T-helper 1 cell treated with Interleukin-12 subunit alpha and Interleukin-12 subunit beta and Interleukin-4 antibody, amounts not matched to agents 30 ng/mL and 1 ng/mL, for 36 hours (primary cell): ENCODE data around the gene NDC80. TPM values are rescaled to one million over a fixed set of nuclear protein-coding genes. Genes with fewer than 3 reads are reported as not detected.
"Not testable (repeated sequence)": the region's sequence is repeated elsewhere in the genome, so short reads cannot be mapped to it uniquely, and the experiment has no call there.

Experiments used
- intact Hi-C: fragments of 100-400 bp; cut with micrococcal nuclease; formaldehyde crosslinking; loops from one replicate; pipeline ENCODE4 v1.15.1; 2024
- total RNA-seq: library from RNA; stranded (reverse); gene quantifications from 2 replicates; pipeline ENCODE4 v1.2.3, GENCODE V29; 2022

NDC80 gene
- total RNA-seq, result 48.9 and 51.3 TPM in 2 replicates

DNA sequence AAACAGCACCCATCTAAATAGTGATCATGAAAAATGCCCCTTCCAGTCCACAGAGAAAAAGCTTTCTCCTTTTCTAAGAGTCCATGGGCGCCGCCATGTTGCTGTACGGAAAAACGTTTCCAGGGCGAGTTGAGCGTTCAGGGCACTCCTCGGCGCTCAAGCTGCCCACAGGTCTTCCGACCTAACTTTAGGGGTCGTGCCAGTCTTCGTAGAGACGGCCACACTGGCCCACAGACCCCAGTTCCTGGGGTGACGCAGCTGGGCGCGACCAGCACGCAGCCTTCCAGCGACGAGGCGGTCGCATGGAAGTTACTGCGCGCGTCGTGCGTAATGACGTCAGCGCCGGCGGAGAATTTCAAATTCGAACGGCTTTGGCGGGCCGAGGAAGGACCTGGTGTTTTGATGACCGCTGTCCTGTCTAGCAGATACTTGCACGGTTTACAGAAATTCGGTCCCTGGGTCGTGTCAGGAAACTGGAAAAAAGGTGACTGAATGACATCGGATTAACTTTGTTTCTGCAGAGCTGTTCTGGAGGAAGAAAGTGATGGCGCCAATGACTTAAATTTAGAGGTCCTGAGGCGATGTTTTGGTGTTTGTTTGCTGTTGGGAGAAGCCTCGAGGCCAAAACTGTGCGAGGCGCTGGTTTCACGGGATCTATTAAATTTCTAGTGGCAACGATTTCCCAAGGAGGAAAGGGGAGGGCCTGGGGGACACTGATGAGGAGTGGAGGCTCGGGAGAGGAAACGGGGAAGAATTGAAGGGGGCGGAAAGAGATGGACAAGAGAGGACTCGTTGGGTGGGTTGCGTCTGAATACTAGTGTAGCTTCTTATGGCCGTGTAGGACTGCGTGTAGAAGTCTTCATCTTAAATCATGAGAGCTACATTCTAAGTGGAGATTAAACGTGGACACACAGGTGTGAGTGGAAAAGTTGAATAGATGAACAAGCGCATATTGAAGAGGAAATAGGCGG is at the start of gene NDC80, which contains the start of gene METTL4:
Gene NDC80 (plus strand): TSS at position 358 of the 971 bp plus-strand sequence. CDS start 1,429 bp downstream, outside the sequence.
Gene METTL4 (minus strand): TSS at position 306 of the 971 bp plus-strand sequence. CDS start 4,289 bp downstream, outside the sequence.
- intact Hi-C loops, result loop anchor here (1.0 to 10.0 kb wide), 14 partner anchors 19 to 1036 kb away; partner anchors contain the start of genes EMILIN2, MYL12A, MYL12B and SMCHD1

DNA sequence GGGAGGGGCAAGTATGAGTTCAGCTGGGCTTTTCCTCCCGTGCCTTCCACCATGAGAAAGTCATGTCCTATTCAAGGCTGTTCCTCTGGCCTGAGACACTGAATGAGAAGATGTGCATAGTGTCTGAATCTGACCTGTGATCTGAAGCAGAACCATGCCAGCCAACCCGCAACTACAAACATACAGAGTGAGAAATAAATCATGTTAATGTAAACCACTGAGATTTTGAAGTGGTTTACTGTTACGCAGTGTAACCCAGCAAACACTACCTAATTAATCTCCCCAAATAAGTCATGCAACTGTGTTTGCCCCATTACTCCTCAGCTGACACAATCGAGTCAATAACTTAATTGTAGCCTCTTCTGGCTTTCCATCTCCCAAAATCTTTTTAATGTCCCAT is 49.2 kb upstream of the NDC80 start:
- intact Hi-C loops, result no loop called here

DNA sequence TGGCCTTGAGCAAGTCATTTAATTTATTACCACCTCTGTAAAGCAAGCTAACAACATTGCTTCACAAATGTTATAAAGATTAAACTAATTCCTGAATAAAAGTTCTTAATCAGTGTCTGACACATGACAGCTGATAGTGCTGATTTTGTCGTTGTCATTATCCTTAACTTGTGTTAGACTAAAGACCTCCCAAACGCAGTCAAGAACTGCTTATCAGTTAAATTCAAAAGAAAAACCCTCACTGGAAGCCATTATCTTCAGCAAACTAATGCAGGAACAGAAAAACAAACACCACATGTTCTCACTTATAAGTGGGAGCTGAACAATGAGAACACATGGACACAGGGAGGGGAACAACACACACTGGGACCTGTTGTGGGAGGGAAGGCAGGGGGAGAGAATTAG is 46.6 kb upstream of the NDC80 start:
- intact Hi-C loops, result not testable (repeated sequence)

DNA sequence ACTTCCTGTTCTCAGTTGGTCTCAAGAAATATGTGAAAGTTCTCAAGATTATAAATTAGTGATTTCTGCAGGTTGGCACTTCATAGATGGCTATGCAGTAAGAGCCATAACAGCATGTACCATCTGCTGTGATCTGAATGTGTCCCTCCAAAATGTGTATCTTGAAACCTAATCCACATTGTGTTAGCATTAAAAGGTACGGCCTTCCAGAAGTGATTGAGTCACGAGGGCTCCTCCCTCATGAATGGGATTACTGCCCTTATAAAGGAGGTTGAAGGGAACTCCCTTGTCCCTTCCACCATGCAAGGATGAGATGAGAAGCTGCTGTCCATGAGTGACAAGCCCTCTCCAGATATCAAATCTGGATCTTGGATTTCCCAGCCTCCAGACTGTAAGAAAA is 45.0 kb upstream of the NDC80 start:
- intact Hi-C loops, result no loop called here

DNA sequence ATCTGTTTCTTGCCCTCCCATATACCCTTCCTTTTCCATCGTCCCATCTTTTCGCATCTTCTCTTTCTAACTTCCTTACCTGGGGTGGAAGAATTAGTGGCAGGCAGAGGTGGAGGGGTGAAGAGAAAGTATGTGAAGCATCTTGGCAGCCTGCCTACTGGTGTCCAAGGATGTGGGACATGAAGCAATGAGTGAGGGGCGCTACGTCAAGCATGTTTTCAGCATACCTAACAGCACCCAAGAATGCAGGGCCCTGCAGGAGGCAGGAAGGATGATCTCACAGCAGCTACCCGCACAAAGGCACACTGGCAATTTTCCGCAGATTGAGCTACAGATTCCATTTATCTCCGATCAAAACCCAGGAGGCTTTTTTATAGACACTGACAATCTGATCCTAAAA is 42.2 kb upstream of the NDC80 start:
- intact Hi-C loops, result no loop called here

DNA sequence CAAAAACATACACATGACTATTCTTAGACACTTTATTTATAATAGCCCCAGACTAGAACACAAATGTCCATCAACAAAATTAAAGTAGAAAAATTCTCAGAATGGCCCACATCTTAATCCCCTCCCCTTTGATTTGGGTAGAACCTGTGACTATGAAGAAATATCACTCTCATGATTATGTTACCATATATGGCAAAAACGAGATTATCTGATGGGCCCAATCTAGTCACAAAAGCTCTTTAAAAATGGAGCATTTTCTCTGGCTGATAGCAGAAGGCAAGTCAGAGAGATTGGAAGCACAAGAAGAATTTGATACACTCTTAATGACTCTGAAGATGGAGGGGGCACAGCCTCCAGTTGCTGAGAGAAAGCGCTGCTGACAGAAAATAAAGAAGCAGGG is 39.6 kb upstream of the NDC80 start:
- intact Hi-C loops, result no loop called here

DNA sequence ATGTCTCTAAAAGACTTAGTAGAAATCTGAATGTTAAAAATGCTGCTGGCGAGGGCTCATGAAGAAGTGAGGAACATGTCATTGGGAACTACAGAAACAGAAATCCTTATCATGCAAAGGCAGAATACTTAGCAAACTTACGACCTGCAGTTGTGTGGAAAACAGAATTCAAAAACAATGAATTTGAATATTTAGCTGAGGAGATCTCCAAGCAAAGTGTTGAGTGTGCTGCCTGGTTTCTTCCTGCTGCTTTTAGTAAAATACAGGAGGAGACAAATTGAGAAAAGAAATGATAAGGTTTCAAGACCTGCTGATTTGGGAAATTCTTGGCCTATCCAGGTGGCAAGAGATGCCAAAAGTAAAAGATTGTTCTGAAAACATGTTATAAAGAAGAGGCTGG is 38.6 kb upstream of the NDC80 start:
- intact Hi-C loops, result no loop called here

DNA sequence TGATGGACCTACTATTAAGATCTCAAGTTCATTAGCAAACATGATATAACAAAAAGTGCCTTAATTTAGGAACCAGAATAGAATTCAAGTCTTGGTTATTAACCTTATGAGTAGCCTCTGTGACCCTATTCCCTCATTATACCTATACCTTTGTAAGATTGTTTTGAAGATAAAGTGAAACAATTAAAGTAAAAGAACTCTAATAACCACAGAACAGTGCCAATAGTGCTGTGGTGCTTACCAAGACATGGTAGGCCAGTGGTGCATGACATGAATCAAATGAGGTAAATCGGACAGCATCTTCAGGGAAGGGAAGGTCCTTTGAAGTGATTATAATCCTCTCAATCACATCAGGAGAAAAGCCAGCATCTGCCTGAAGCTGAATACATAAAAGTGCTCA is 36.5 kb upstream of the NDC80 start:
- intact Hi-C loops, result no loop called here

DNA sequence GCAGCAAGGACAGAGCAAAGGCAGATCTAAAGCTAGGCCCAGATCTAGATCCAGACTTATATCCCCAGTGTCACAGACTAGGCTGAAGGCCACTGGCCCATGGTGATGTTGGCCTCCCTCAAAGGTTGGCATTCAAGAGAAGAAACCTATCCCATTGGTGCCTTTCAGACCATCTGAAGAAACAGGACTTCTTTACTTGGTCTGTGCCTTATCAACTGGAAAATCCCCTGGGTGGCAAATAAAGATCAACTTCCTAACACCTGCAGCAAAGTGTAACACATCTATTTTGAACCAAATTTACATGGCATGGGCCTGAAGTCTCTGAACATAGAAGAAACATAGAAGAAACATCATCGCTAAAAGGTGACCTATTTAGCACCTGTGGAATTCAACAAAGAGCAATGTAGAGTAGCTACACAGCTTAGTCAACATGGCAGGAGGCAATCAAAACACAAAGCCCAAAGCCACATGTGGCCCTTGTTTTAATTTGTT is 35.9 kb upstream of the NDC80 start:
- intact Hi-C loops, result no loop called here

DNA sequence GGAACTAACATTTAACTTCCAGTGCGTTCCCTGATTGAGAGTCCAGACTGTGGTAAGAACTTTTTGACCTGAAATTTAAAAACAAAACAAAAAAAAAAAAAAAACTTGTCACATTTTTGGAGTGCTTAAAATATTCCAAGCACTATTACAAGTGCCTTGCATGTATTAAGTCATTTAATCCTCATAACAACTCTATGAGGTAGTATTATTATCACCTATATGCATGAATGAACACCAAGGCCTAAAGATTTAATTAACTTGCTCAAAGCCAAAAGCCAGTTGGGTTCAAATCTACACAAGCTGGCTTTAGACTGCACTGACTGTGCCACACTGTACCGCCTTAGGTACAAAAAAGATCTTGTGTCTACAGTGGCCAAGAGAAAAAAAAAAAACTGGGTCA is 35.3 kb upstream of the NDC80 start:
- intact Hi-C loops, result no loop called here

DNA sequence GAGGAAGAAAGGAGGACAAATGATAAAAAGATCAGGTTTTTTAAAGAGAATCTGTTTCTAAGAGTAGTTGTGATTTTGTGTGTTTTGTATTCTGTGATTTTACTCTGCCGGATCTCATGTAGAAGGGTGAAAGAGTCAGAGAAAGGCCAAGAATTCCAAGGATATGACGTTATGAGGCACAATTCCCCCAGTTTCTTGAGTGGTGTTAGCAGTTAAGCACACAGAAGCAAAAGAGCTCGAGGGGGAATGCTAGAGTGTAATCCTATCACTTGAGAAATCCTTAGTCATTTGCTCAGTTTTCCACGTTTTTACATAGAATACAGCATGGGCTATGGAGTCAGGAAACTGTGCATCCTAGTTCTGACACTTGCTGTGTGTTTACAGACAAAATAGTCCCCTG is 34.9 kb upstream of the NDC80 start:
- intact Hi-C loops, result no loop called here

DNA sequence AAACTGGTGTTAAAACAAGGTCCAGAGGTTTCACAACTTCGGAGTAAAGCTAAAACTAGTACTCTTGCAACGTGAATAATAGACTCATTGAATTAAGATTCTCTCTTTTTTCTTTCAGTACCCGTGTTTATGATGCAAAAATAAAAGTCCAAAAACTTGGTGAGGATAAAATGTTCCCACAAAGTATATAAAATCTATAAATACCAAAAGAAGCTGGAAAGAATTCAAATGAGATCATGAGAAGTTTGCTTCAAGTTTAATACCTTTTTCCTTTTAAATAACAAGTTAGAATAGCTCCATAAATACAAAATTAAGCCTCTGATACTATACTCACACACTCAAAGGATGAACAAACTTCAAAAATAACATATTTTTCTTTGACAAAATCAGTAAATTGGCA is 34.1 kb upstream of the NDC80 start:
- intact Hi-C loops, result no loop called here

DNA sequence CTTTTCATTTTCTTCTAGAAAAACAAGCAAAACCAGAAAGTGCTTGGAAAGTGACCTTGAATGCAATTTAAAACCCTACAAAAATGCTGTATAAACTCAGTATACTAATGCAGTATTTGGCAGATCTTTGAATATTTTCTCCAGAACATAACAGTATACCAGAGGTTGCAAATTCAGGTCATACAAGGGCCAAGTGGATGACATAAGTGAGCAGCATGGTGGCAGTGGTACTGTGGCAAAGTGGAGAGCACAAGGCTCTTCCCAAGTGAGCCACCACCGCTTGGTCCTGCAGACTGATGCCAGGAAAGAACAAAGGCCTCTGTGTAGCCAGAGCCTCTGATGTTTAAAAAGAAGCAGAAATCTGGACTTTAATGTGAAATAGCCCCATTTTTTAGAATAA is 33.1 kb upstream of the NDC80 start:
- intact Hi-C loops, result no loop called here

DNA sequence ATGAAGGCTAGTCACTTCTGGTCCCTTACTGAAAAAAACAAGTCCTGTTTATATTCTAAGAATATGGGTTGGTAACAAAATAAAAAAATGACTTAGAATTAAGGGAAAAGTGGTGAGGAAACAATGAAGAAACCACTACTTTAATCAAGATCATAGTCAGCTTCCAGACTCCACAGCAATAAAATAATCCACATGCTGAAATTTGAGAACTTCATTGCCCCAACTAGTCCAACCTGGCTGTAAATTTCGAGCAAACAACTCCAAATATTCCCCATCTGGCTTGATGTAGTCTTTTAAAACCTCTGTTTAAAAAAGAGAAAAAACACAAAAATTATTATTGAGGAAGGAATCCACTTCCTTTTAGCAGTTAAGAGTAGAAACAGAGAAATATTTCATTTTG is 32.5 kb upstream of the NDC80 start:
- intact Hi-C loops, result no loop called here

DNA sequence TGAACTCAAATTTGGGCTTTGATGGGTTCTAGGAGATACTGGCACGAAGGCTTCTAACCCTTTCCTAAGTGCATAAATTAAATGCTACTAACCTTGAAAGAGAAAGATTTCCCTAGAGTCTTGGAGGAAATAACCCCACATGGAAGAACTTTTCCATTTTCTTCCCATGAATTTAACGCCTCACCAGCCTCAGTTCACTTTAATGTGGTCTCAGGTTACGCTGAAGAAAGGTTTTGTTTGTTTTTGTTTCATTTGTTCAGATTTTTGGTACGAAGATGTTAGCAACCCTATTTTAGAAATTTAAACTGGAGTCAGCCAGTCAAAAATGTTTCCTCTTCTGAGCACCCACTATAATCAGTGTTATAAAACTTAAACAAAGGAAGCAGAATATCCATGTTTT is 30.8 kb upstream of the NDC80 start:
- intact Hi-C loops, result no loop called here

DNA sequence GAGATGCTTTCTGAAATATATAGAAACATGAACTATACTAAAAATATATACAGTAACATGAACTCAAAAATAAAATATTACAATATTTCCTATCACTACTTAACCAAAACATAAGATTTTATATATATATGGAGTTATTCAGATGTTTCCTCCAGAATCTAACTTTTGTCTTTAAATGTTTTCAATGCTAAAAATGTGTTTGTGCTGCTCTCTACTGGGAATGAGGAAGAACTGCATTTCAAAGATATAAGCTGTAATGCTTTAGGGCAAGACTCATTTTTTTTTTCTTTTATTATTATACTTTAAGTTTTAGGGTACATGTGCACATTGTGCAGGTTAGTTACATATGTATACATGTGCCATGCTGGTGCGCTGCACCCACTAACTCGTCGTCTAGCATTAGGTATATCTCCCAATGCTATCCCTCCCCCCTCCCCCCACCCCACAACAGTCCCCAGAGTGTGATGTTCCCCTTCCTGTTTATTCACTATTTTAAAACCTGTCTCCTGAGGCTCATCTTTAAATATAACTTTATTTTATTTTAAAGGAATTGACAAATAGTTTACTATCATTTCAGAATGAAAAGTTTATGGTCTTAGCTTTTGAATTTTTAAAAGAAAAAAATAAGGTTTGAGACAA is 29.3 kb upstream of the NDC80 start:
- intact Hi-C loops, result loop anchor here (1.0 kb wide), 3 partner anchors 205 to 956 kb away; no protein-coding TSS in a partner anchor

DNA sequence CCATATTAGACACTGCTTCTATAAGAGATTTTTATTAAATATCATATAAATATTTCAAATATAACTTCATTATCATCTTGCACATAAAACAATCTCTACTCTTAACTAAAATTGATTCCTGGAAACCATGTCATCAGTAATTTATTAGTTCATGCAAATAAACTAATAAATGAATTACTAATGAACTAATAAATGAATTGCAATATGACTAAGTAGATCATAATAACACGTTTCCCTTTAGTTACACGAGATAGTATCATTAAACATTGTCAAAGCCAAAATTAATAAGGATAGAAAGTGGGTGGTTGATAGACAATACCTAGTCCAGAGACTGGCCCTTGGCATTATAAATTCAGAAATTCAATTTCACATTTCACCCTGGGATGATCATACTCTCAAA is 26.2 kb upstream of the NDC80 start:
- intact Hi-C loops, result no loop called here

DNA sequence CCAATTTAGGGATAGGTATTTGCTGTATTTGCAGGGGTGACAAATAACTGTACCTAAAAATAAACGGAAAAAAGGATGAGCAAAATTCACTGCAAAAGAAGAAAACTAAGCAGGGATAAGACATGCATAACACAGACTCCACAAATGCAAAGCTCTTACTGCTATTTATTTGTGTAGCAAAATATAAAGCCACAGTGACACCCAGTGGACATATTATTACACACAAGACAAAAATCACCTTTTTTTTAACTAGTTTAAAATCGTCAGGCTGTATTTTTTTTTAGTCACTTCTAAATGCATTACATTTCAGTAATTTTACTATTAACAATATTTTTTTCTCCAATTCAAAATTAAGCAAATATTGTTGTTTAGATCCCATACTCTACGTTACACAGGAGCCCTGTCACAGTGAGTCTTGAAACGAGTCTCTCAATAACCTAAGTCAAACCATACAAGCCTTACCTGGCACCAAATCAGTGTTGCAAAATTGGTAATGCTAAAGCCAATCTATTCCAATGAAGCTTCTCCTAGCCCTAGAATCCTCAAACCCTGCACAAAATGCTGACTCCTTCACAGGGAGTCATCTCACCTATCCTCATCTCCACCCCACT is 23.8 kb upstream of the NDC80 start:
- intact Hi-C loops, result loop anchor here (1.0 to 2.0 kb wide), 2 partner anchors 210 to 1683 kb away; no protein-coding TSS in a partner anchor

DNA sequence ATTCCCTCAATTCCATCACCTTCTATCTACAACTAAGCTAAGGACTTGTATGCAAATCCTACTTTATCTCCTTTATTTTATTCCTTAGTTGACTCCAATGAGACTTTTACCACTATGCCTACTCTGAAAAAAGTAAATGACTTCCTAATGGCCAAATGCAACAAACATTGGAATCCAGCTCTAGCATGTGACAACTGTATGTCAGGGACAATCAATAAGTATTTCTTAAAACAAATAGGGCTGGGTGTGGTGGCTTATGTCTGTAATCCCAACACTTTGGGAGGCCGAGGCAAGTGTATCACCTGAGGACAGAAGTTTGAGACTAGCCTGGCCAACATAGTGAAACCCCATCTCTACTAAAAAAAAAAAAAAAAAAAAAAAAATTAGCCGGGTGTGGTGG is 21.9 kb upstream of the NDC80 start:
- intact Hi-C loops, result no loop called here

DNA sequence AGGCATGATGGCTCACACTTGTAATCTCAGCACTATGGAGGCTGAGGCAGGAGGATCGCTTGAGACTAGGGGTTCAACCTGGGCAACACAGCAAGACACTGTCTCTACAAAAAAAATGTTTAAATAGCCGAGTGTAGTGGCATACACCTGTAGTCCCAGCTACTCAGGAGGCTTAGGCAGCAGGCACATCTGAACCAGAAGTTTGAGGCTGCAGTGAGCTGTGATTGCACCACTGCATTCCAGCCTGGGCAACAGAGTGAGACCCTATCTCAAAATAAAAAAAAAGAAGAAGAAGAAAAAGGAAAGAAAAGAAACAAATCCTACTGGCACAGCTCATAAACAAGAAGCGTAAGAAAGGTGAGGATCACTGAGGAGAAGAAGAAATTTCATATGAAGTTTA is 19.9 kb upstream of the NDC80 start:
- intact Hi-C loops, result no loop called here

DNA sequence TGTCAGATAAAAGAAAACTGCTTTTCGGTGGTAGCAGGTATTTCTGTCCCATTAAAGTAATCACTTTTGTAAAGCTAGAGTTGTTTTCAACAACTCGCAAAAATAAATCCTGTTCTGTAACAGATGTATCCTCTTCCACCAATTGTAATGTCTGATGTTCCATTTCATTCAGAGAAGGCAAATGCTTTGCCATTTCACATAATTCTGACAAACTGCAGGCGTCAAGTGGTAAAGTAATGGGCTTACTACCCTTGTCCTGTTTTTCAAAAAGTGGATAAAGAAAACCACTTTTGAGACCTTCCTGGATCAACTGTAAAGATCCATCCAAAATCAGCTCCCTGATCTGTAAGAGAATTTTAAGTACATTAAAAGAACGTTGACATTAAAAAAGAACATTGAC is 16.7 kb upstream of the NDC80 start:
- intact Hi-C loops, result no loop called here

DNA sequence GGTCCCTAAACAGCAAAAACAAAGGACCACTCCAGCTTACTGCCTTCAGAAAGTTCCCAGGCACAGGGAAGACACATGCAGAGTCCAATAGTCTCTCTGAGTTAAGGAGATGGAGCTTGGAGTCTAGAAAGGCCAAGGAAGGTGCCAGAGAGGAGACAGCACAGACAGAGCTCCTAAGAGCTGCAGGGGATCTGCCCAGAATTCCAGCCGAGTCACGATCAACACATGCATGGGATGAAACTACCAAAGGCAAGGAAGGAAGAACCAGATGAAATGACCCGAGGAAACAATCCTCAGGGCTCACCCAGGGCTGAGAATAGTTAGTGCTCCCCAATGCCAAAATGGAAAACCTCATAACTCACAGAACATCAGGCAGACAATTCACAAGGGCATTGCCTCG is 15.5 kb upstream of the NDC80 start:
- intact Hi-C loops, result no loop called here
